C4-2B (cell line): ENCODE measurements around the gene KCNT2.

ENCODE experiments used
- CTCF ChIP-seq: fragments of 450-650 bp; conservative IDR thresholded peaks from 2 replicates; pipeline ENCODE4 v1.5.1; 2017; ENCODE audit warnings: mild to moderate bottlenecking
- ZFX ChIP-seq: fragments of 450-650 bp; IDR thresholded peaks from 2 replicates; pipeline ENCODE4 v1.6.1; 2017

- no peak for TF ChIP-seq CTCF
- TF ChIP-seq ZFX: no peak
Measured at GRCh38 chr1:196466166-196466565, 142.1 kb downstream of the KCNT2 start.
